K562 (cell line): ENCODE data around the gene COX7B. TPM values are rescaled to one million over a fixed set of nuclear protein-coding genes. Genes with fewer than 3 reads are reported as not detected.

Experiments used
- AFF4 ChIP-seq: sonication (generic); formaldehyde crosslinking; IDR thresholded peaks from 2 replicates; pipeline ENCODE4 v1.8.0; 2023; ENCODE audit warnings: mild to moderate bottlenecking, missing genetic modification reagents
- TEAD2 ChIP-seq: fragments of 450-650 bp; IDR thresholded peaks from 2 replicates; pipeline ENCODE4 v1.6.1; 2016; ENCODE audit warnings: missing genetic modification characterization, control low read depth, missing compliant biosample characterization
- ZBTB11 ChIP-seq, 3 experiments: fragments of 200-800 bp in 1 of 3; fragments of 250-450 bp in 1 of 3; fragments of 450-650 bp in 1 of 3; sonication (Bioruptor Pico) in 1 of 3; sonication (Bioruptor generic) in 1 of 3; formaldehyde crosslinking in 1 of 3; IDR thresholded peaks; 2 replicates each; pipeline versions ENCODE4 v1.6.1 to v1.8.0; 2016 to 2022; ENCODE audit warnings: mild to moderate bottlenecking in 2 of 3, missing genetic modification characterization in 2 of 3, missing compliant biosample characterization in 1 of 3, moderate library complexity in 1 of 3
- polyA plus RNA-seq, 8 experiments: library from polyadenylated mRNA; depleted of rRNA in 4 of 8; stranded (reverse) in 5 of 8; unstranded in 3 of 8; fragments of >200 nt; fragmentation: Nextera tagmentation in 2 of 8; fragmentation: Illumina TruSeq in 1 of 8; extraction: Ambion mirVana in 2 of 8; extraction: Trizol in 1 of 8; gene quantifications; 2 replicates each; pipeline versions ENCODE4 v1.2.1 to v1.2.3, GENCODE V29; 2011 to 2014; ENCODE audit warnings: inconsistent platforms in 1 of 8, missing spikeins in 1 of 8
- total RNA-seq, 7 experiments: library from RNA; depleted of rRNA in 6 of 7; stranded (reverse); fragments of >200 nt in 6 of 7; fragmentation: Illumina TruSeq in 2 of 7; extraction: Trizol in 2 of 7; gene quantifications; 2 replicates each; pipeline versions ENCODE4 v1.2.1 to v1.2.3, GENCODE V29; 2011 to 2021; ENCODE audit warnings: low replicate concordance in 1 of 7

The COX7B gene
- total and polyA plus RNA-seq, 9 of the 15 experiments (the other 6 are each of a cell fraction or from before 2014, with no cell fraction given) = 549 to 2,891 (median 1,307) TPM

GRCh38 chrX:77925764-77926163, 26.5 kb downstream of the COX7B start (continued):
- TF ChIP-seq ZBTB11 (CRISPR knock-in tag; IDR thresholded peaks at IDR 0.05) (no peak), TEAD2 (tag) (no peak), AFF4 (CRISPR knock-in tag) (no peak)
